Measurements from ENCODE around the gene HELZ2.
"Not testable (repeated sequence)": the region's sequence is repeated elsewhere in the genome, so short reads cannot be mapped to it uniquely, and the experiment has no call there.

The HELZ2 gene

GRCh38 chr20:63574156-63574828, at the start of gene HELZ2:
HELZ2 (minus strand) TSS chr20:63574239; CDS start chr20:63572385, 1,854 bp downstream.
- FAIRE-seq = no peak

GRCh38 chr20:63622732-63623131, 48.7 kb upstream of the HELZ2 start:
- no peak for FAIRE-seq

- no peak for FAIRE-seq
Measured at GRCh38 chr20:63622096-63622495, 48.1 kb upstream of the HELZ2 start.

- FAIRE-seq = no peak
Measured at GRCh38 chr20:63620991-63621390, 47.0 kb upstream of the HELZ2 start.

GRCh38 chr20:63619505-63619904, 45.5 kb upstream of the HELZ2 start:
- no peak for FAIRE-seq

GRCh38 chr20:63619086-63619485, 45.0 kb upstream of the HELZ2 start:
- FAIRE-seq = no peak

- no peak for FAIRE-seq
Measured at GRCh38 chr20:63618291-63618980, 44.4 kb upstream of the HELZ2 start.

GRCh38 chr20:63617876-63618265, 43.8 kb upstream of the HELZ2 start:
- FAIRE-seq = no peak

- FAIRE-seq = no peak
Measured at GRCh38 chr20:63617092-63617875, 43.2 kb upstream of the HELZ2 start.

GRCh38 chr20:63613863-63614594, 40.0 kb upstream of the HELZ2 start:
- peak; percentile 60 for FAIRE-seq

- no peak for FAIRE-seq
Measured at GRCh38 chr20:63612276-63612931, 38.4 kb upstream of the HELZ2 start.

GRCh38 chr20:63611646-63612045, 37.6 kb upstream of the HELZ2 start:
- FAIRE-seq = no peak

- no peak for FAIRE-seq
Measured at GRCh38 chr20:63610581-63611435, 36.8 kb upstream of the HELZ2 start.

- no peak for FAIRE-seq
Measured at GRCh38 chr20:63606686-63607085, 32.6 kb upstream of the HELZ2 start.

GRCh38 chr20:63602321-63602720, 28.3 kb upstream of the HELZ2 start:
- FAIRE-seq = no peak

GRCh38 chr20:63601679-63602078, 27.6 kb upstream of the HELZ2 start:
- FAIRE-seq = not testable (repeated sequence)

- FAIRE-seq = no peak
Measured at GRCh38 chr20:63599396-63600050, 25.5 kb upstream of the HELZ2 start.

GRCh38 chr20:63598479-63599395, 24.7 kb upstream of the HELZ2 start:
- no peak for FAIRE-seq

GRCh38 chr20:63597651-63598478, 23.8 kb upstream of the HELZ2 start:
- FAIRE-seq = no peak

Data from TTC549 (cell line).